ENCODE results near the gene PTDSS2.

DNA sequence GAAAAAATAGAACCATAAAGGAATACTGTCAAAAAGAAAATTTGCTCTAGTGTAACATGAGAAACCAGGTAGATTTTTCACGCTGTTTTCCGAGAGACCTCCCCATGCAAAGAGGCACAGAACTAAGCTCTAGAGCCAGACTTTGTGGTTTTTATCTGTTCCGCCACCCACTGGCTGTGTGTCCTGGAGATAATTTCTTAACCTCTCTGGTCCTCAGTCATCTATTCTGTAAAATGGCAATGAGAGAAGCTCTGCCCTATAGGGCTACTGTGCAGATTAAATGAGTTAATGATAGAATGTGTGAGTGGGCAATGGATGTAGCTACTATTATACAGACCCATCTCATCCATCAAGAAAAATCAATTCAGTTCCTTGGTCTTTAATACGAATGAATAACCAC lies 25.8 kb upstream of the PTDSS2 start:
- TF ChIP-seq CTCF (IDR thresholded peaks at IDR 0.05 in 2 of 3, conservative IDR thresholded peaks at IDR 0.05 in 1 of 3; ENCODE audit: control insufficient read depth in 2 of 3, extremely low read depth in 1 of 3, insufficient read depth in 1 of 3, low read depth in 3 of 3, low read length in 3 of 3) (no peak), YY1 (IDR thresholded peaks at IDR 0.05; ENCODE audit: low read depth, low read length) (no peak), JUNB (IDR thresholded peaks at IDR 0.05) (no peak), LARP7 (IDR thresholded peaks at IDR 0.05) (no peak), EZH2 (IDR thresholded peaks at IDR 0.05; ENCODE audit: borderline replicate concordance, control insufficient read depth, low read depth, low read length) (no peak), EGR1 (IDR thresholded peaks at IDR 0.05; ENCODE audit: borderline replicate concordance in 1 of 2, low read depth in 2 of 2, low read length in 2 of 2) (no peak), RAD21 (IDR thresholded peaks at IDR 0.05; ENCODE audit: insufficient read depth, low read depth, low read length) (no peak), ZNF274 (IDR thresholded peaks at IDR 0.05; ENCODE audit: insufficient read depth, insufficient read length) (no peak), SP1 (IDR thresholded peaks at IDR 0.05; ENCODE audit: low read depth, low read length) (no peak)
- TF ChIP-seq, protein P1, sequence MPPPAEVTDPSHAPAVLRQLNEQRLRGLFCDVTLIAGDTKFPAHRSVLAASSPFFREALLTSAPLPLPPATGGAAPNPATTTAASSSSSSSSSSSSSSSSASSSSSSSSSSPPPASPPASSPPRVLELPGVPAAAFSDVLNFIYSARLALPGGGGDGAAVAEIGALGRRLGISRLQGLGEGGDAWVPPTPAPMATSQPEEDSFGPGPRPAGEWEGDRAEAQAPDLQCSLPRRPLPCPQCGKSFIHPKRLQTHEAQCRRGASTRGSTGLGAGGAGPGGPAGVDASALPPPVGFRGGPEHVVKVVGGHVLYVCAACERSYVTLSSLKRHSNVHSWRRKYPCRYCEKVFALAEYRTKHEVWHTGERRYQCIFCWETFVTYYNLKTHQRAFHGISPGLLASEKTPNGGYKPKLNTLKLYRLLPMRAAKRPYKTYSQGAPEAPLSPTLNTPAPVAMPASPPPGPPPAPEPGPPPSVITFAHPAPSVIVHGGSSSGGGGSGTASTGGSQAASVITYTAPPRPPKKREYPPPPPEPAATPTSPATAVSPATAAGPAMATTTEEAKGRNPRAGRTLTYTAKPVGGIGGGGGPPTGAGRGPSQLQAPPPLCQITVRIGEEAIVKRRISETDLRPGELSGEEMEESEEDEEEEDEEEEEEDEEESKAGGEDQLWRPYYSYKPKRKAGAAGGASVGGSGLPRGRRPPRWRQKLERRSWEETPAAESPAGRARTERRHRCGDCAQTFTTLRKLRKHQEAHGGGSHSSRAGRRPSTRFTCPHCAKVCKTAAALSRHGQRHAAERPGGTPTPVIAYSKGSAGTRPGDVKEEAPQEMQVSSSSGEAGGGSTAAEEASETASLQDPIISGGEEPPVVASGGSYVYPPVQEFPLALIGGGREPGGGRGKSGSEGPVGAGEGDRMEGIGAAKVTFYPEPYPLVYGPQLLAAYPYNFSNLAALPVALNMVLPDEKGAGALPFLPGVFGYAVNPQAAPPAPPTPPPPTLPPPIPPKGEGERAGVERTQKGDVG (CRISPR knock-in tag; IDR thresholded peaks at IDR 0.05), result no peak
- TF ChIP-seq, protein P2, sequence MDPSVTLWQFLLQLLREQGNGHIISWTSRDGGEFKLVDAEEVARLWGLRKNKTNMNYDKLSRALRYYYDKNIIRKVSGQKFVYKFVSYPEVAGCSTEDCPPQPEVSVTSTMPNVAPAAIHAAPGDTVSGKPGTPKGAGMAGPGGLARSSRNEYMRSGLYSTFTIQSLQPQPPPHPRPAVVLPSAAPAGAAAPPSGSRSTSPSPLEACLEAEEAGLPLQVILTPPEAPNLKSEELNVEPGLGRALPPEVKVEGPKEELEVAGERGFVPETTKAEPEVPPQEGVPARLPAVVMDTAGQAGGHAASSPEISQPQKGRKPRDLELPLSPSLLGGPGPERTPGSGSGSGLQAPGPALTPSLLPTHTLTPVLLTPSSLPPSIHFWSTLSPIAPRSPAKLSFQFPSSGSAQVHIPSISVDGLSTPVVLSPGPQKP (IDR thresholded peaks at IDR 0.05; ENCODE audit: low read depth, low read length), result no peak

All from GM12878 (cell line).